DMS 273 (cell line): Measurements from ENCODE around the gene PXDN.
"Not testable (repeated sequence)": the region's sequence is repeated elsewhere in the genome, so short reads cannot be mapped to it uniquely, and the experiment has no call there.

Source experiments
- DNase-seq: peaks from one replicate; lab custom pipeline; 2025; ENCODE audit not compliant: unreplicated experiment; lab: John Stamatoyannopoulos, UW

Gene PXDN

DNA sequence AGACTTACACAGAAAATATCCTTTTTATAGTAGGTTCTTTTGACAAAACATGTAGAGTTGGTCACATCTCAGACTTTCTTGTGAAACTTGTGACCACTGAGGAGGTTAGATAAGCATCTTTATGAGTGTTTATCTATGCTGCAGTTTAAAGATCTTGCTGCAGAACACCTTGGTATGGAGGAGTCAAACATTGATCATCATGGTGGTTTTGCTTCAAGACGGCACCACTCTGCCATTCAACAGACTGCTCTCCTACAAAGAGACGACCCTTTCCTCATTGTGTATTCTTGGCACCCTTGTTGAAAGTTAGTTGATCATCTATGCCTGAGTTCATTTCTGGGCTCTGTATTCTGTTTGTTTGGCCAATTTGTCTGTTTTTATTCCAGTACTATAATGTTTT lies 20.0 kb downstream of the PXDN start:
- DNase-seq: not testable (repeated sequence)

DNA sequence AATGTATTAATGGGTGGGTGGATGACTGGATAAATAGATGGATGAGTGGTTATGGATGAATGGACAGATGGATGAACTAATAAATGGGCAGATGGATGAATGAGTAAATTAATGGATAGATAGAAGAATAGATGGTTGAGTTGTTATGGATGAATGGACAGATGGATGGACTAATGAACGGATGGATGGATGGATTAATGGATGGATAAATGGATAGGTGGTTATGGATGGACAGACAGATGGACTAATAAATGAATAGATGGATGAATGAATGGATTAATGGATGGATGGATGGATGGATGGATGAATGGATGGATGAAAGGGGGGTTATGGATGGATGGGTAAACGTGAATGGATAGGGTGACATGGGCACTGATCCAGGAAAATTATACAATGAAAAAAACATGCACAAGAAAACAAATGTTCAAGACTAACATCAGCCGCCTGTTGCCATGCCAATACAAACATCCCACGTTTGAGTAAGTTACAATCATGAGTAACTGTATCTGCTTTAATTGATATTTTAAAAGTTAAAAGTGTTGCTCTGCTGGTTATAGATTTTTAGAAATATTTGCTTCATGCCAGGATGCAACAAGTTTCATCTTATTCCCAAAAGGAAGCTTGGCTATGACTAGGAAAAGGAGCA lies 20.8 kb downstream of the PXDN start:
- DNase-seq: no peak

DNA sequence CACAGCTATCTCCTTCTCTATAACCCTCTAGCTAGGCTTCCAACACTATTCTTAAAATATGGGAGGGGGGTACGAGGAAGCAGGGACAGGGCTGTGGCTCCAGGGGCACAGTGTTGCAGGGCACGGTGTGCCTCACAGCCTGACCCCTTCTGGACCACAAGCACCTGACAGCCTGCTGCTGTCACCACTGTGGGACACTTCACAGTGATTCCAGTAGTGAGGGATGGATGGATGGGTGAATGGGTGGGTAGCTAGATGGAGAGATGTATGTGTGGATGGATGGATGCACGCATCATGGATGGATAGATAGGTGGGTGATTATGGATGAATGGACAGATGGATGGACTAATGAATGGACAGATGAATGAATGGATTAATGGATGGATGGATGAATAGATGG lies 21.6 kb downstream of the PXDN start:
- DNase-seq: no peak

DNA sequence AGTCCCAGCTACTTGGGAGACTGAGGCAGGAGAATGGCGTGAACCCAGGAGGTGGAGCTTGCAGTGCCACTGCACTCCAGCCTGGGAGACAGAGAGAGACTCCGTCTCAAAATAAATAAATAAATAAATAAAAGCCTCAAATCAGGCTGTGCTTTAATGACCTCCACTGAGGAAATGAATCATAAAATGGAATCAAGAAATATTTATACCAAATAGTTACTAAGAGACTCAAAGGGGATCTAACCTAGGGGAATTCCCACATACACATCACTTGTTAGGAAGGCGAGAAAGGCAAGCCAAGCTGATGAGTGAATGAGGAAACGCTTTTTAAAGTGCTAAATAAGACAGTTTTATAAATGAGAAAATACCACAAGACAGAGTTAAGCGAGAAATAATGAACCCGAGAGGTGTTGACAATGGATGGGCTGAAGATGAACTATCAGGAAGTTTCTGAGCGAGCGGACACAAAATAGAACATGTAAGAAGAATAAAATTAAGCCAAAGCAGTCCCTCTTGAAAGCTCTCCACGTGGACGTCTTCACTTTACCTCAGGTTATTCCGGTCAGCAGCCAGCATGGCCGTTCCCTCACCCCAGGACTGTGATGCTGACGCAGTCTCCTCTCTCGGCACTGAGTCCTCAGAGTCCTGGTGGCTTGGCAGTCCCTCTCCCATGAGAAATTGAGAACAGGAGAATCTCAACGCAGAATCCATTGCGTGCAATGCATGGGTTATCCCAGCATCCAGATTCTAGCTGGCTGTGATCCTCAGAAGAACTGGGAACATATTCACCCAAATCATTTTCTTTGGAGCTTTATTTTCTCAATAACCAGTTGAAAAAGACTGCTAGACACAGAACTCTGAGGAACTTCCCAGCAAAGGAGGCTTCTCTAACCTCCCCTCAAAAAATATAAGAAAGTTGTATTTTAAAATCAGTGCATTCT lies 22.3 kb downstream of the PXDN start:
- no peak for DNase-seq

DNA sequence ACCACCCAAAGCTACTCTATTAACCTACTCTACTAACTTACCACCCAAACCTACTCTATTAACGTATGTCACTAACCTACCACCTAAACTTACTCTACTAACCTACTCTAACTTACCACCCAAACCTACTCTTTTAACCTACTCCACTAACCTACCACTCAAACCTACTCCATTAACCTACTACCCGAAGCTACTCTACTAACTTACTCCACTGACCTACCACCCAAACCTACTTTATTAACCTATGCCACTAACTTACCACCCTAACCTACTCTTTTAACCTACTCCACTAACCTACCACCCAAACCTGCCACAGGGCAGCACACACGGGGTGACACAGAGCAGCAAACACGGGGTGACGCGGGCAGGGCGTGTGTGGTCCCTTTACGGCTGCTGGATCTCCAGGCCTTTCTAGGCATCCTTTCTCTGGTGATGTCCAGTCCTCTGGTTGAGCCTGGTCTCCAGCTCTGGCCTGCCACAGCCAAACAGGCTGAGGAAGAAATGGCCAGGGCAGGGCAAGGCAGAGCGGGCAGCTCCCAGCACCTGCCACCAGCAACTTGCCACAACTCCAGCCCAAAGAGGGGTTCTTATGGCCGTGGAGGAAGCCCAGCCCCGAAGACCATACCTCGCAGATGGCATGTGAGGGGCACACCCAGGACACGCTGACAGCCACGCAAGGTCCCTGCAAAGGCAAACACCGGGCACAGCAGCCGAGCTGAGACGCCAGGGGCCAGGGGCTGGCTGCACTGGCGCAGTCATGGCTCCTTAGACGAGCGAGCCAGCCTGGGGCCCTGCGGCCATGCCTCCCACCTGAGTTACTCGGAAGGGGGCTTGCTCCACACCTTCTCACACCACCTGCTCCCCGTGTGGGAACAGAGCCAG lies 25.7 kb downstream of the PXDN start:
- DNase-seq: no peak

DNA sequence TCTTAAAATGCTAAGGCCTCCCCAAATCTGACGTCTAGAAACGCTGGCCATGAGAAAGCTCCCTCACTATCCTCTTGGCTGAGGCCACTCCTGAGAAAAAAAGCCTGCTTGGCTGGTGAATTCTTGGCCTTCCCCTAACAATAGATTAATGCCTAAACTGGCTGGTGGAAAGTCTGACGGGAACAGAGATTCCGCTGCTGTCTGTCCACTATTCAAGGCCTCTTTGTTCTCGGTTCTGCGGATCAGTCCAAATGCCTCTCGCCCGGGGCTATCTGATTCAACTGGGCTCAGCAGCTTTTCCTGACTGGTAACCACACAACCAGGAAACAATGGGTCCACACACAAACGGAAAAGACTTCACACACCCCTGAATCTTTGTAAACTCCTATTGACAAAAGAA lies 27.2 kb downstream of the PXDN start:
- DNase-seq: no peak

DNA sequence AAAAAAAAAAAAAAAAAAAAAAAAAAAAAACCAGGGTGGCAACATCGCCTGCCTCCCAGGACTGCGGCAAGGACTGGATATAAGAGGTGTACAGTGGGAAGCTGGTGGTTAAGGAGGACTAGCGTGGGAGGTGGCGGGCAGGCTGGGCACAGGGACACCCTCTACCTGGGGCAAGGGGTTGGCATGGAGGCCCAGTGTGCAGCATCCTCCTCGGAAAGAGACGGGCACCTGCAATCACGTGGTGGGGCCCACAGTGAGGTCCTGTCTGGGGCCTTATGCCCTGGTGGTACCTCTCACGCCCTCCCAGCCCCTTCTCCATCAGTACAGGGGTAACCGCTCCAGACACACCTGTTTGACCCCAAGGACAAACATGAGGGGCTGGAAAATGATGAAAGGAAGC lies 27.9 kb downstream of the PXDN start:
- DNase-seq: no peak

DNA sequence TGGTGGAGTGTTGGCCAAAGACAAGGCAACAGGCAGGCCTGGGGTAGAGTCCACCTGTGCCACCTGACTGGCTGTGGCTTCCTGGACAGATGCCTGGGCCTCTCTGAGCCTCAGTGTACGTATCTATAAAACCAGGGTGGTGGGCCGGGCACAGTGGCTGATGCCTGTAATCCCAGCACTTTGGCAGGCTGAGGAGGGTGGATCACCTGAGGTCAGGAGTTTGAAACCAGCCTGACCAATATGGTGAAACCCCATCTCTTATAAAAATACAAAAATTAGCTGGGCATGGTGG lies 28.4 kb downstream of the PXDN start:
- not testable (repeated sequence) for DNase-seq

DNA sequence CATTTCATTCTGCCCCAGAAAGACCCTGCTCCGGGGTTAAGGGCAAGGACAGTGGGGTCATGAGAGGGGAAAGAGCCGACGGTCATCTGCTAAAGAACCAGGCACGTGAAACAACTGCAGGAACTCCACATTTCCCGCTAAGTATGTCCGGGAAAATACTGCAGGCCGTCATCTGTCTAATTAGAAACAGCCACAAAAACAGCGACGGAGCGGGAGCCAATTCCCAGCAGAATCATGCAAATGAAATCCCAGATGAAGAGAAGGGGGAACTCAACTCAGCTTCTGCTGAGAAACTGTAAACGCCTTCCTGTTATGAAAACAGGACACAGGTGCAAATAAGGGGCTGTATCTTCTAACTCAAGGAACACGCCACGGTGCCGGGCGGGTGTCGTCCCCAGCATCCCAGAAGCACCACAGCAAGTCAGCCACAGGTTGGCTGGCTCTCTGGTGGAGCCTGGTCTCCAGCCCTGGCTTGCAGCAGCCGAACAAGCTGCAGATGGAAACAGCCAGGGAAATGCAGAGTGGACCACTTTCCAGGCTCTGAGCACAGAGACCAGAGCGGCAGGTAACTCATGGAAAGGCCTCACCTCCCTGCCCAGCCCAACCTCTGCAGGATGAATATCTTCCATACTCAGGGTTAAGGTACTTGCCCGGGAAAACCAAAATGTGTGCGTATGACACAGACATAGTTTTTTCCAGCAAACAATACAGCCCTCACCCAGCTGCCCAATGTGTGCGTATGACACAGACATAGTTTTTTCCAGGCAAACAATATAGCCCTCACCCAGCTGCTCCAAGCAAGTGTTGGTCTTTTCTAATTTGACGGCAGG lies 28.9 kb downstream of the PXDN start:
- DNase-seq: no peak

DNA sequence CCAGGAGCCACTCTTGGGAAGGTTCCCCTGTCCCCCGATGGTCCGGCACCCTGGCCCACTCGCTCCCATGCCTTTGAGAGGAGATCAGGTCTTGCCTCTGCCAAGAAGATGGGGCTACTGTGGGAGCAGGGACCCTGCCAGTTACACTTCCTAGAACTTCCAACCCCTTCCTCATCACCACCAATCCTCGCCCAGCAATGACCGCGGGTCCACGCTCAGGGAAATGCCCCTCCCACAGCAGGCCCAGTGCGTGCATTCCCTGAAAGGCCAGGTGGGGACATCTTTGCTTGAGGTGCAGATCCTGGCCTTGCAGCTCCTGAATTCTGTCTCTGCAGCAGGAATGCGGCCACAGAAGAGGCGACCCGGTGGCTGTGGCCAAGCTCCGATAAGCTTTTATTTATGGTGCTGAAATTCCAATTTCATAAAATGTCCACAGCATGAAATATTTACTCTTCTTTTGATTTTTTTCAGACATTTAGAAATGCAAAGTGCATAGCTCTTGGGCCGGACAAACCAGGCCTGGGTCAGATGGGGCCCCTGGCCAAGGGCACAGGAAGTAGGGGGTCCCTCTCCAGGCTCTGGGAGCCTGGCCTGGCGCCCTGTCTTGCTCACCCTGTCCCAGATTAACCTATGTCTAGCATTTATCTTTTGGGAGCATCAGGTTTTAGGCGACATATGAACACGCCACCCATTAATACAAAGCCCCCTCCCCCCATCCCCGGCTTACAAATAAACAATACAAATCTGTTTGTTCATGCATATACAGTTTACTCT lies 29.8 kb downstream of the PXDN start:
- DNase-seq: no peak

DNA sequence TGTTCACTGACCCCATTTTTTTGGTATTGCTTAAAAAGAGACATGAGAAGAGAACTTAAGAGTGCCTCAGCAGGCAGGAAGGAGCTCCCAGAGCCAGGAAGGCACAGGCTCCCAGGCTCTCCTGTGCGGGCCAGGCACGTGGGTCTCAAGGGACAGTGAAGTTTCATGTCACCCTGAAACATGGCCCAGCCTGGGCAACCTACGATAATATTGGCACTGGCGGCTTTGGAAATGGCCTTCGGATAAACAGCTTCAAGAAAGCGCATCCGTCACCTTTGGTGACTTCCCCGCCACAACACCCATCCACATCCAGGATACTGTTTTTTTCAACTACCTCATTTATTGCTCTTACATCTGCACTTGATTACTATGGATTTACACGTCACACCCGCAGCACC lies 30.5 kb downstream of the PXDN start:
- no peak for DNase-seq

DNA sequence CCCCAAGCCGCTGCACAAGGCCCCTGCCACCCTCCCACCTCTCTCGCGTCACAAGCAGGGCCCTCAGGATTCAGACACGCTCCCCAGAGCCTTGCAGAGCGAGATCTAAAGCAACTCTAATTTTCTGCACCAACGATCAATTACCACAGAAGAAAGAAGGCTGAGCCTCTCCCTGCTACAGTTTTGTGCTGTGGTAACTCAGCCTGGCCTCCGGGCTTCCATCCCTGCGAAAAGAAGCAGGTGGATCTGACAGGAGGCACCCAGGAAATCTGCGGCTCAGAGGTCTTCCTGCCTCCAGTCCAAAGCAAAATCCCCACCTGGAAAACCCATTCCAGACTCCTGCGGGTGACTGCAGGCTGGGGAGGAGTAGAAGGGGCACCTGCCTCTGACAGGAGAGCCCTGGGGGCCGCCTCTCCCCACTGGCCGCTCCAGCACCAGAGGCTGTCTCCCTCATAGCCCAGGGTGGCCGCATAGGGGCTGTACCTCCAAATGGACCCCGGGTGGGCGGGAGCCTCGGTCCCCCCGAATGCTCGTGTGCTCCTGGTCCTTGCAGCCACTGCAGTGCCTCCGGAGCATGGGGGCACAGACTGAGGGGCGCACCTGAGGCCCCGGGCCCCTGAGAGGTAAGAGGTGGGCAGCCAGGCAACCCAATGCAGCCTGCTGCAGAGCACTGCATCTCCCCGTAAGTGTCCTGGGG lies 31.0 kb downstream of the PXDN start:
- DNase-seq: no peak

DNA sequence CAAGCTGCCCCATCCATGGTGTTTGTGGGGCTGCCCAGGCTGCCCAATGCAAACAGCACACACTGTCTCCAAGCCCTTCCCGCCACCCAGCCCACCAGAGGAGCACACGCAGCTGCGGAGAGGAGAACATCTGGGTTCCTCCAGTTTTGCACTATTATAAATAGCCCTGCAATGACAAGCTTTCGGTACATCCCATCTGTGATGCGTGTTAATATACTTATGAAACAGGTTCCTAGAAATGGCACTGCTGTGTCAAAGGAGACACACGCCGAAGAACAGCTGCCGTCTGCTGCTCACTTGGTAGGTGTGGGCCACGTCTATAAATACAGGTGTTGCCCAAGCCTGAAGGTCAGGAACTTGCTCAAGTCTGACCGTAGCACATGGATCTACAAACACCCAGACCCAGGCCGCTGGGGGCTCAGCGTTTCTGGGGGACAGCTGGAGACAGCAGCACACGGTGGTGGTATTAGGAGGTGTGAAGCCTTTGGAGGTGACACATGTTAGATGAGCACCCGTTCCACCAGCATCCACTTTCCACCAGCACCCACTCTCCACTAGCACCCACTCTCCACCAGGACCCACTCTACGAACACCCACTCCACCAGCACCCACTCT lies 34.3 kb downstream of the PXDN start:
- no peak for DNase-seq

DNA sequence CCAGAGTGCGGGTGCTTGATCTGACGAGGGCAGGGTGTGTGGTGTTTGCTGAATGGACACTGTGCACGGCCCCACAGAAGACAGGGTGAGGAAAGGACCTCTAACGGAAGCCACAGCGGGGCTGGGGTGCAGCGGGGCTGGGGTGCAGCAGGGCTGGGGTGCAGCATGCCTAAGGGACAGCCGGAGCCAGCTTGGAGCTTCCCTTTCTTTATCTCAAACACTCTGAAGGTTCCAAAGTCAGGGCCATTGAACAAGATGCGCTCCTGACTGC lies 35.0 kb downstream of the PXDN start:
- no peak for DNase-seq

DNA sequence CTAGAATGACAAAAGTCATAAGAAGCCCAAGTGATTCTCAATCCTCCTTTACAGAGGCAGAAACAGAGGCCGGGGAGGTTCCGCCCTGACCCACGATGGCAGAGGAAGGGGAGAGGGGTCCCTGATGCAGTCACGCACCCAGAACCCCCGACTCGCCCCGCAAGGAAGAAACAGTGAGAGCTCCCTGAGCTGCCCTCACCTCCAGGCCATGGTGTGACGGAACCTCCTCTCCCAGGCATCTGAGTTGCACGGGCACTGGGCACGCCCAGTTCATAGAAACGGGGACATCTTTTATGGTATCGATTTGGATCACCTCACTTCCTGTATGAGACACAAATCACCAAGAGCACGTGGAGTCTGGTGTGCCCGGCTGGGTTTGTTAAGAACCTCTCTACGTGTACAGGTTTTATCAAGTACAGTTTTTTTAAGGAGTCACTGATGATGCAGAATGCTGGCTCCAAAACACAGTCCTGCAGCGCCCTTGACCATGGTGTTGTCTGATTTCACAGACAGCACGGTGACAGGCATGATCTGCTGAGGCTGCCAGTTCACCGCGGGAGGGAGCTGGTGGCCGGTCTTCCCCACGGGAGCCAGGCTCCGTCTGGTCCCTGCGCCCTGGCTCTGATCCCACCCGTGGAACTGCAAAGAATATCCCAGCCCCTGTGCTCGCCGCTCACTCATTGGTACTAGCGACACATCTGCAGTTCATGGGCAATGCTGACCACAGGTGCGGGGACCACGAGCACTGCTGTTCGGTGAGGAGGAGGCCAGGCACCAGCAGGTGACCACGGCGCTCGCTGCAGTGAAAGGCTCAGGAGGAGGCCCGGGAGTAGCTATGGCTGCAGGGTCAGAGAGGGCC lies 35.6 kb downstream of the PXDN start:
- DNase-seq: no peak

DNA sequence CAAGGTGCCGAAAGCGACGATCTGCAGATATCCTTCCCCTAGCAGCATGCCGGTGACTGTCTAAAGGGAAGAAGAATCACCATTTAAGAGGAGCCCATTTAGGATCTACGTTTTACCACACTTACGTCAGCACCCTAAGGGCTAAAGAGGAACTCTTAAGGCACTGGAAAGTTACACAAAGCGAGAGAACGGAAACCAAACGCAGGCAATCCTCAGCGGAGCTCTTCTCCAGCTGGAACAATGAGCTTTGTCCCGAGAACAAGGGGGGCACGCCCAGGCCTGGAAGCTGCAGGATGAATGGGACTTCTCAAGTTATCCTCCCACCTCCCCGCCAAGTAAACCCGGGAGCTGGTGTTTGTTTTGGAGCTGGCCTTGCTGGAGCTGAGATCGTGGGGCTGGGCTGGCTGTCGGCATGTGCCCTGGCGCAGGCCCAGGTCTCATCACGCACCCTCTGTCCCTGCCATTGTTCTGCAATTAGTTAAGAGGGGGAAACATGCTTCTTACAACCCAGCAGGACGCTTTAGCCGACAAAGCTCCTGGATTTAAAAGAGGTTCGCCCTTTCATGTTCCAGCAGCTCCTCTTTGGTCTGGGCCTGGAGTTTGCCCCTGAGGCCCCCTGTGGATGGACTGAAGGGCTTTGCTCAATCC lies 36.4 kb downstream of the PXDN start:
- DNase-seq: no peak

DNA sequence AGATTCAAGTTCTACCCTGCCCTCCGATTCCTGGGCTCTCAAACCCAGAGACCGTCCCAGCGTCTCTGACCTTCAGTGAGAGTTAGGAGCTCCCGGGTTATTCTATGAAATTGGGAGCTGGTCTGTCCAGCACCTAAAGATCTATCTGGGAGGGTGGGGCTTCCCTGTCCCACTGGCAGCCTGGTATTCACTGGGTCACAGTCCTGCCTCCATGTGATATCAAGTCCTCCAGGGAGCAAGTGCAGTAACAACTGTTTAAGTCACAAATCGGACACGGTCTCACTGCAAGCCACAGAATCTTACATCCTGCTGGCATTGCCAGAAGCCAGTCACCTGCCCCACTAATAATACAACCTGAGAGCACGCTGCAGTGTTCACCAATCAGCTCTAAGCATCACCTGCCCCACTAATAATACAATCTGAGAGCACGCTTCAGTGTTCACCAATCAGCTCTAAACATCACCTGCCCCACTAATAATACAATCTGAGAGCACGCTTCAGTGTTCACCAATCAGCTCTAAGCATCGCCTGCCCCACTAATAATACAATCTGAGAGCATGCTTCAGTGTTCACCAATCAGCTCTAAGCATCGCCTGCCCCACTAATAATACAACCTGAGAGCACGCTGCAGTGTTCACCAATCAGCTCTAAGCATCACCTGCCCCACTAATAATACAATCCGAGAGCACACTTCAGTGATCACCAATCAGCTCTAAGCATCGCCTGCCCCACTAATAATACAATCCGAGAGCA lies 38.0 kb downstream of the PXDN start:
- not testable (repeated sequence) for DNase-seq
